A673 (cell line): Measurements from ENCODE around the gene AKNA. TPM values are rescaled to one million over a fixed set of nuclear protein-coding genes. Genes with fewer than 3 reads are reported as not detected.

Experiments used
- BruUV-seq: library from RNA; stranded (reverse); fragments of 400-500 nt; replicated peaks from 2 replicates; lab custom pipeline; 2021; lab: Mats Ljungman, UMichigan
- CTCF ChIA-PET: fragments of 300-600 bp; sonication (Branson Sonifier 250); formaldehyde crosslinking; loops from one replicate; lab custom pipeline; 2022; ENCODE audit warnings: antibody characterized with exemption; lab: Charles Lee
- POLR2A ChIA-PET: fragments of 300-600 bp; sonication (Branson Sonifier 250); formaldehyde crosslinking; loops from one replicate; lab custom pipeline; 2022; ENCODE audit warnings: antibody characterized with exemption; ENCODE audit not compliant: low non-redundant PET; lab: Charles Lee
- DNase-seq: peaks from one replicate; pipeline ENCODE4 v3.0.0-alpha.2; 2015; ENCODE audit warnings: low spot score
- H3K27ac ChIP-seq: fragments of 200-600 bp; sonication (generic); 2 replicates; pipeline ENCODE4 v1.5.1; 2016; ENCODE audit warnings: mixed run types, low read depth, mild to moderate bottlenecking, mixed read lengths, antibody characterized with exemption, low read length; ENCODE audit not compliant: poor library complexity, severe bottlenecking
- H3K27me3 ChIP-seq: fragments of 200-600 bp; sonication (generic); replicated peaks from 2 replicates; pipeline ENCODE4 v1.6.1; 2017; ENCODE audit warnings: mixed run types, low read depth, mild to moderate bottlenecking, mixed read lengths, antibody characterized with exemption, low read length; ENCODE audit not compliant: insufficient read depth, poor library complexity
- H3K36me3 ChIP-seq: fragments of 200-600 bp; sonication (generic); 2 replicates; pipeline ENCODE4 v1.6.1; 2016; ENCODE audit warnings: mixed run types, mild to moderate bottlenecking, mixed read lengths, antibody characterized with exemption, low read length; ENCODE audit not compliant: insufficient read depth, poor library complexity, severe bottlenecking
- H3K4me1 ChIP-seq: fragments of 200-600 bp; sonication (generic); 2 replicates; pipeline ENCODE4 v1.6.1; 2017; ENCODE audit warnings: mixed run types, mild to moderate bottlenecking, mixed read lengths, antibody characterized with exemption, low read length; ENCODE audit not compliant: insufficient read depth, poor library complexity, severe bottlenecking
- H3K4me3 ChIP-seq: fragments of 200-600 bp; sonication (generic); 2 replicates; pipeline ENCODE4 v1.5.1; 2016; ENCODE audit warnings: low read depth, mixed run types, mild to moderate bottlenecking, mixed read lengths, low read length; ENCODE audit not compliant: poor library complexity, severe bottlenecking
- H3K9me3 ChIP-seq: fragments of 200-600 bp; sonication (generic); 2 replicates; pipeline ENCODE4 v1.6.1; 2016; ENCODE audit warnings: mixed run types, low read depth, mild to moderate bottlenecking, mixed read lengths, antibody characterized with exemption, low read length; ENCODE audit not compliant: poor library complexity, severe bottlenecking
- CTCF ChIP-seq: fragments of 300-800, 200-600 bp; sonication (generic); conservative IDR thresholded peaks from 2 replicates; pipeline ENCODE4 v1.5.1; 2017; ENCODE audit warnings: low read depth, mild to moderate bottlenecking, antibody characterized with exemption, low read length, moderate library complexity, mixed read lengths
- EZH2 ChIP-seq: fragments of 200-600 bp; sonication (generic); IDR thresholded peaks from 2 replicates; pipeline ENCODE4 v1.6.1; 2017; ENCODE audit warnings: borderline replicate concordance, low read depth, mild to moderate bottlenecking, mixed read lengths, antibody characterized with exemption, low read length; ENCODE audit not compliant: poor library complexity, severe bottlenecking
- intact Hi-C: fragments of 100-400 bp; cut with micrococcal nuclease; formaldehyde crosslinking; loops from one replicate; pipeline ENCODE4 v1.10.0; 2022; ENCODE audit not compliant: unreplicated experiment
- total RNA-seq: library from RNA; stranded (reverse); gene quantifications from 2 replicates; pipeline ENCODE4 v1.2.3, GENCODE V29; 2021

AKNA gene
- total RNA-seq, 1 experiment from 2014 or later: 20.4 TPM

- DNase-seq: no peak
- no peak for TF ChIP-seq EZH2
- no peak for TF ChIP-seq CTCF
- ChIA-PET CTCF (no interaction called here), POLR2A (no interaction called here)
- intact Hi-C loops: no loop called here
- Histone ChIP-seq H3K4me1 (no peaks in the 10 kb centered on the region), H3K9me3 (no peaks in the 10 kb centered on the region), H3K27me3 (no peaks in the 10 kb centered on the region), H3K27ac (no peak overlapping the region), H3K4me3 (no peak overlapping the region), H3K36me3 (peaks cover 64% of the 10 kb centered on the region)
- no TSS peak for BruUV-seq
Measured at GRCh38 chr9:114359801-114360200, 28.0 kb downstream of the AKNA start.

GRCh38 chr9:114357911-114358328 lies 29.9 kb downstream of the AKNA start:
- H3K9me3 ChIP-seq: no peaks in the 10 kb centered on the region
- intact Hi-C loops: no loop called here
- TF ChIP-seq EZH2 (no peak), CTCF (no peak)
- H3K36me3 ChIP-seq: peaks cover 63% of the 10 kb centered on the region
- ChIA-PET CTCF (no interaction called here), POLR2A (no interaction called here)
- no peaks in the 10 kb centered on the region for H3K27me3 ChIP-seq
- no peak overlapping the region for H3K27ac ChIP-seq
- DNase-seq: no peak
- no peak overlapping the region for H3K4me3 ChIP-seq
- H3K4me1 ChIP-seq: no peaks in the 10 kb centered on the region
- BruUV-seq: no TSS peak

- DNase-seq: no peak
- Histone ChIP-seq H3K27me3 (no peaks in the 10 kb centered on the region), H3K4me1 (no peaks in the 10 kb centered on the region), H3K4me3 (no peak overlapping the region), H3K36me3 (peaks cover 64% of the 10 kb centered on the region), H3K9me3 (no peaks in the 10 kb centered on the region), H3K27ac (no peak overlapping the region)
- no TSS peak for BruUV-seq
- CTCF ChIA-PET: no interaction called here
- POLR2A ChIA-PET: no interaction called here
- no peak for TF ChIP-seq EZH2
- intact Hi-C loops: no loop called here
Measured at GRCh38 chr9:114357360-114357759, 30.4 kb downstream of the AKNA start.

GRCh38 chr9:114356792-114357191 lies 31.0 kb downstream of the AKNA start:
- Histone ChIP-seq H3K4me3 (no peak overlapping the region), H3K27me3 (no peaks in the 10 kb centered on the region), H3K4me1 (no peaks in the 10 kb centered on the region), H3K9me3 (no peaks in the 10 kb centered on the region), H3K27ac (no peak overlapping the region), H3K36me3 (peaks cover 59% of the 10 kb centered on the region)
- TF ChIP-seq EZH2: no peak
- no peak for TF ChIP-seq CTCF
- BruUV-seq: no TSS peak
- DNase-seq: no peak
- ChIA-PET POLR2A (no interaction called here), CTCF (no interaction called here)
- intact Hi-C loops: no loop called here
